ENCODE results near the gene LELP1.

GRCh38 chr1:153213519-153213918, 10.3 kb downstream of the LELP1 start:
- TF ChIP-seq CTCF (IDR thresholded peaks at IDR 0.05; ENCODE audit: borderline replicate concordance, extremely low read depth, low read length, poor library complexity, severe bottlenecking) (no peak), EZH2 (IDR thresholded peaks at IDR 0.05; ENCODE audit: borderline replicate concordance, low read depth, low read length, severe bottlenecking) (no peak)
